GM20000 (cell line): Measurements from ENCODE around the gene ESRRA.

ENCODE experiments used
- DNase-seq: peaks from one replicate; pipeline ENCODE4 v3.0.0; 2012; ENCODE audit warnings: low spot score
- TF ChIP-seq, protein P1 (sequence below): IDR thresholded peaks from 2 replicates; pipeline ENCODE4 v1.5.1; 2012; ENCODE audit warnings: mild to moderate bottlenecking, control low read depth; ENCODE audit errors: extremely low read depth, missing control alignments

Gene ESRRA

GRCh38 chr11:64358907-64359711, 53.8 kb downstream of the ESRRA start, which contains the start of gene RPS6KA4:
TSS of gene RPS6KA4 (plus strand) at chr11:64359162. CDS start at chr11:64359236, 74 bp downstream.
- DNase-seq, result peak; percentile 98
- TF ChIP-seq, protein P1, sequence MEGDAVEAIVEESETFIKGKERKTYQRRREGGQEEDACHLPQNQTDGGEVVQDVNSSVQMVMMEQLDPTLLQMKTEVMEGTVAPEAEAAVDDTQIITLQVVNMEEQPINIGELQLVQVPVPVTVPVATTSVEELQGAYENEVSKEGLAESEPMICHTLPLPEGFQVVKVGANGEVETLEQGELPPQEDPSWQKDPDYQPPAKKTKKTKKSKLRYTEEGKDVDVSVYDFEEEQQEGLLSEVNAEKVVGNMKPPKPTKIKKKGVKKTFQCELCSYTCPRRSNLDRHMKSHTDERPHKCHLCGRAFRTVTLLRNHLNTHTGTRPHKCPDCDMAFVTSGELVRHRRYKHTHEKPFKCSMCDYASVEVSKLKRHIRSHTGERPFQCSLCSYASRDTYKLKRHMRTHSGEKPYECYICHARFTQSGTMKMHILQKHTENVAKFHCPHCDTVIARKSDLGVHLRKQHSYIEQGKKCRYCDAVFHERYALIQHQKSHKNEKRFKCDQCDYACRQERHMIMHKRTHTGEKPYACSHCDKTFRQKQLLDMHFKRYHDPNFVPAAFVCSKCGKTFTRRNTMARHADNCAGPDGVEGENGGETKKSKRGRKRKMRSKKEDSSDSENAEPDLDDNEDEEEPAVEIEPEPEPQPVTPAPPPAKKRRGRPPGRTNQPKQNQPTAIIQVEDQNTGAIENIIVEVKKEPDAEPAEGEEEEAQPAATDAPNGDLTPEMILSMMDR, result no peak

- TF ChIP-seq, protein P1, result no peak
- peak; percentile 77 for DNase-seq
Observed at GRCh38 chr11:64359712-64360445, 54.6 kb downstream of the ESRRA start.

GRCh38 chr11:64360448-64360921, 55.2 kb downstream of the ESRRA start:
- peak; percentile 53 for DNase-seq
- TF ChIP-seq, protein P1, result no peak

GRCh38 chr11:64361659-64362058, 56.3 kb downstream of the ESRRA start:
- TF ChIP-seq, protein P1, result no peak
- DNase-seq, result no peak

- no peak for DNase-seq
- TF ChIP-seq, protein P1, result no peak
Observed at GRCh38 chr11:64362339-64362738, 57.0 kb downstream of the ESRRA start.

DNA sequence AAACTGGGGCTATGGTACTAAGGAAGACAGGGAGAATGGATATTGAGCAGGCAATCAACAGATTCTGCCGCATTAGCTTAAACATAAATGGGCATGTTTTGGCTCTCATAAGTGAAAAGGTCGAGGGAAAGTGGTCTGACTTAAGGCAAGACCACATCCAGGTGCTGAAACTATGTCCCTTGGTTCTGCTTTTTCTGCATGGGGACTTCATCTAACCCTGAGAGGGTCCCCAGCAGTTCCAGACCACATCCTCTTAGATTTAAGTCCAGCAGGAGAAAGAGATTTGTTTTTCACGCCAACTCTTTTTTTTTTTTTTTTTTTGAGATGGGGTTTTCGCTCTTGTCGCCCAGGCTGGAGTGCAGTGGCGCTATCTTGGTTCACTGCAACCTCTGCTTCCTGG, 59.1 kb downstream of the ESRRA start:
- TF ChIP-seq, protein P1, result no peak
- DNase-seq, result peak; percentile 44

DNA sequence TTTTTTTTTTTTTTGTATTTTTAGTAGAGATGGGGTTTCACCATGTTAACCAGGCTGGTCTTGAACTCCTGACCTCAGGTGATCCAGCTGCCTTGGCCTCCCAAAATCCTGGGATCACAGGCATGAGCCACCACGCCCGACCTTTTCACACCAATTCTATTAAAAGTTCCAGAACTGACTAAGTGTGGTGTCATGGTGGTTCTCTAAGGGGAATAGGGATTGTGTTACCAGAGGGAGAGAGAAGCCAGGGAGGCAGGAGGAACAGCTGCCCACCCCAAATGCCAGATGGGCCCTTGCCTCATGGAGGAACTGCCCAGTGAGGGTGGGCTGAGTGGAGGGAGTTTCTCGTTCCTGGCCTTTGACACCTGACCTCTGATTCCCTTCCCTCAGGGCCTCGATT, 59.6 kb downstream of the ESRRA start:
- no peak for DNase-seq
- TF ChIP-seq, protein P1, result no peak
